Measurements from ENCODE around the gene CCDC50.

- TF ChIP-seq POLR2A (IDR thresholded peaks at IDR 0.05) (no peak), CTCF (IDR thresholded peaks at IDR 0.05) (no peak)
Observed at GRCh38 chr3:191393146-191393545, 64.0 kb downstream of the CCDC50 start.

Data from lower leg skin (tissue), 3 donors.